HCT116 (cell line): ENCODE data around the gene SLC37A3. TPM values are rescaled to one million over a fixed set of nuclear protein-coding genes. Genes with fewer than 3 reads are reported as not detected.

Experiments used
- ATAC-seq: fragments of 200-7000 bp; cut with Tn5 transposase; 2 replicates; pipeline ENCODE4 v1.9.1; 2020; ENCODE audit warnings: mild to moderate bottlenecking, moderate library complexity
- BruUV-seq: library from RNA; stranded (reverse); fragments of 400-500 nt; replicated peaks from 2 replicates; lab custom pipeline; 2021; lab: Mats Ljungman, UMichigan
- CTCF ChIA-PET: fragments of 300-600 bp; sonication (Branson Sonifier 250); formaldehyde crosslinking; loops from one replicate; lab custom pipeline; 2021; ENCODE audit warnings: antibody characterized with exemption; lab: Charles Lee
- POLR2A ChIA-PET: fragments of 300-600, 350-600 bp; sonication (Branson Sonifier 250); formaldehyde crosslinking; loops from one replicate; lab custom pipeline; 2021; ENCODE audit warnings: antibody characterized with exemption; lab: Charles Lee
- RAD21 ChIA-PET, 2 experiments: fragments of 300-600 bp; sonication (Branson Sonifier 250); formaldehyde crosslinking; loops; one replicate each; lab custom pipeline; 2023; ENCODE audit warnings: low total read pairs in 2 of 2; ENCODE audit not compliant: uncharacterized antibody in 2 of 2, unreplicated experiment in 2 of 2, low non-redundant PET in 1 of 2; lab: Charles Lee
- DNase-seq: peaks from one replicate; pipeline ENCODE4 v3.0.0-alpha.2; 2010; ENCODE audit warnings: low read depth, low spot score
- H2AFZ ChIP-seq: fragments of 200-600 bp; shearing (Covaris generic), sonication (generic); 2 replicates; pipeline ENCODE4 v1.6.1; 2017; ENCODE audit warnings: low read depth, mixed run types, mixed read lengths, antibody characterized with exemption, low read length; ENCODE audit not compliant: poor library complexity, severe bottlenecking
- H3K27ac ChIP-seq: 2 replicates; pipeline ENCODE4 v1.5.1; 2012; ENCODE audit warnings: low read depth, low read length
- H3K27me3 ChIP-seq: fragments of 200-600 bp; sonication (generic); 2 replicates; pipeline ENCODE4 v1.6.1; 2016; ENCODE audit warnings: mixed run types, low read length, mixed read lengths; ENCODE audit not compliant: insufficient read depth
- H3K36me3 ChIP-seq, 2 experiments: fragments of 200-500 bp in 1 of 2; fragments of 200-600 bp in 1 of 2; sonication (Bioruptor generic) in 1 of 2; sonication (generic) in 1 of 2; 2 replicates each; pipeline versions ENCODE4 v1.5.1 to v1.6.1; 2014 to 2016; ENCODE audit warnings: low read length in 2 of 2, inconsistent platforms in 1 of 2, mixed read lengths in 1 of 2, mixed run types in 1 of 2; ENCODE audit not compliant: insufficient read depth in 2 of 2, control insufficient read depth in 1 of 2
- H3K4me1 ChIP-seq, 2 experiments: fragments of 200-600 bp in 1 of 2; sonication (generic) in 1 of 2; 2 replicates each; pipeline versions ENCODE4 v1.5.1 to v1.6.1; 2012 to 2017; ENCODE audit warnings: low read length in 2 of 2, inconsistent platforms in 1 of 2, mild to moderate bottlenecking in 1 of 2, mixed read lengths in 1 of 2, mixed run types in 1 of 2, moderate library complexity in 1 of 2; ENCODE audit not compliant: insufficient read depth in 2 of 2, control insufficient read depth in 1 of 2
- H3K4me2 ChIP-seq: fragments of 200-600 bp; sonication (generic); 2 replicates; pipeline ENCODE4 v1.6.1; 2017; ENCODE audit warnings: mixed run types, low read length, mixed read lengths
- H3K4me3 ChIP-seq, 2 experiments: fragments of 200-600 bp in 1 of 2; sonication (generic) in 1 of 2; replicated peaks in 1 of 2; 2 replicates each; pipeline ENCODE4 v1.5.1; 2011 to 2016; ENCODE audit warnings: low read length in 2 of 2, control low read depth in 1 of 2, low read depth in 1 of 2, mild to moderate bottlenecking in 1 of 2, mixed read lengths in 1 of 2, mixed run types in 1 of 2
- H3K79me2 ChIP-seq: fragments of 200-600 bp; sonication (generic); 2 replicates; pipeline ENCODE4 v1.6.1; 2017; ENCODE audit warnings: mild to moderate bottlenecking, mixed run types, low read length, moderate library complexity, mixed read lengths; ENCODE audit not compliant: insufficient read depth
- H3K9ac ChIP-seq: fragments of 200-600 bp; sonication (generic); 2 replicates; pipeline ENCODE4 v1.6.1; 2016; ENCODE audit warnings: low read length, mixed read lengths
- H3K9me2 ChIP-seq: fragments of 200-600 bp; sonication (generic), shearing (Covaris generic); 2 replicates; pipeline ENCODE4 v1.6.1; 2017; ENCODE audit warnings: mixed run types, mild to moderate bottlenecking, moderate library complexity; ENCODE audit not compliant: insufficient read depth
- H3K9me3 ChIP-seq, 2 experiments: fragments of 200-500 bp in 1 of 2; fragments of 200-600 bp in 1 of 2; sonication (Bioruptor generic) in 1 of 2; sonication (generic) in 1 of 2; 2 replicates each; pipeline ENCODE4 v1.6.1; 2014 to 2017; ENCODE audit warnings: low read length in 2 of 2, mixed read lengths in 2 of 2, inconsistent platforms in 1 of 2, low read depth in 1 of 2, mild to moderate bottlenecking in 1 of 2, mixed run types in 1 of 2, moderate library complexity in 1 of 2; ENCODE audit not compliant: control insufficient read depth in 1 of 2, insufficient read depth in 1 of 2
- H4K20me1 ChIP-seq: fragments of 200-600 bp; sonication (generic), shearing (Covaris generic); 2 replicates; pipeline ENCODE4 v1.6.1; 2017; ENCODE audit warnings: mixed run types, mild to moderate bottlenecking, moderate library complexity; ENCODE audit not compliant: insufficient read depth
- CBX3 ChIP-seq: IDR thresholded peaks from 2 replicates; pipeline ENCODE4 v1.6.1; 2012; ENCODE audit warnings: low read depth
- JUND ChIP-seq: IDR thresholded peaks from 2 replicates; pipeline ENCODE4 v1.6.1; 2012
- SP1 ChIP-seq: IDR thresholded peaks from 2 replicates; pipeline ENCODE4 v1.6.1; 2012; ENCODE audit warnings: low read depth
- intact Hi-C: fragments of 100-400 bp; cut with micrococcal nuclease; formaldehyde crosslinking; loops from 2 replicates; pipeline ENCODE4 v1.10.0; 2022
- total RNA-seq: library from RNA; stranded (reverse); gene quantifications from one replicate; pipeline ENCODE4 v1.2.1, GENCODE V29; 2021; ENCODE audit not compliant: unreplicated experiment

SLC37A3 gene
- total RNA-seq, 1 experiment from 2014 or later, result 41.8 TPM

- no TSS peak for BruUV-seq
- no peak for TF ChIP-seq SP1
- RAD21 ChIA-PET, result no interaction called here
- no peak for ATAC-seq
- CTCF ChIA-PET, result no interaction called here
- no peak for DNase-seq
- Histone ChIP-seq H3K9me2 (no peaks in the 10 kb centered on the region), H2AFZ (no peak overlapping the region), H3K4me3 (no peak overlapping the region), H3K4me1 (peaks cover 4 to 6% of the 10 kb centered on the region in 2 experiments), H3K9ac (no peak overlapping the region), H4K20me1 (no peaks in the 10 kb centered on the region), H3K27ac (no peak overlapping the region), H3K27me3 (no peaks in the 10 kb centered on the region), H3K36me3 (no peaks in the 10 kb centered on the region), H3K9me3 (no peaks in the 10 kb centered on the region), H3K79me2 (no peaks in the 10 kb centered on the region), H3K4me2 (no peak overlapping the region)
- intact Hi-C loops, result loop anchor here (10.0 kb wide), 1 partner anchor 266 kb away; the partner anchor contains the start of gene KDM7A
- POLR2A ChIA-PET, result no interaction called here
Measured at GRCh38 chr7:140440593-140440992, 42.3 kb upstream of the SLC37A3 start.

GRCh38 chr7:140439359-140439758 lies 41.0 kb upstream of the SLC37A3 start:
- H2AFZ ChIP-seq, result no peak overlapping the region
- no peak overlapping the region for H3K27ac ChIP-seq
- CTCF ChIA-PET, result no interaction called here
- no peaks in the 10 kb centered on the region for H3K9me2 ChIP-seq
- intact Hi-C loops, result no loop called here
- H3K9me3 ChIP-seq, result no peaks in the 10 kb centered on the region
- no peaks in the 10 kb centered on the region for H3K79me2 ChIP-seq
- no peak overlapping the region for H3K4me2 ChIP-seq
- H3K4me3 ChIP-seq, result no peak overlapping the region
- H3K9ac ChIP-seq, result no peak overlapping the region
- no peaks in the 10 kb centered on the region for H3K27me3 ChIP-seq
- DNase-seq (no peak), ATAC-seq (no peak)
- BruUV-seq, result no TSS peak
- H3K4me1 ChIP-seq, result peaks cover 4 to 6% of the 10 kb centered on the region in 2 experiments
- H4K20me1 ChIP-seq, result no peaks in the 10 kb centered on the region
- RAD21 ChIA-PET, result no interaction called here
- TF ChIP-seq JUND (no peak), CBX3 (no peak), SP1 (no peak)
- no peaks in the 10 kb centered on the region for H3K36me3 ChIP-seq
- POLR2A ChIA-PET, result no interaction called here
